Raji (cell line): ENCODE results near the gene SERINC5.

Experiments used
- POLR2A ChIP-seq: IDR thresholded peaks from 2 replicates; pipeline ENCODE4 v1.6.1; 2011; ENCODE audit warnings: low read depth, low read length, control low read depth; ENCODE audit not compliant: insufficient read depth

Gene SERINC5

GRCh38 chr5:80217667-80218066 lies 38.2 kb downstream of the SERINC5 start:
- TF ChIP-seq POLR2A = no peak

- no peak for TF ChIP-seq POLR2A
Measured at GRCh38 chr5:80216753-80217596, 38.9 kb downstream of the SERINC5 start.

DNA sequence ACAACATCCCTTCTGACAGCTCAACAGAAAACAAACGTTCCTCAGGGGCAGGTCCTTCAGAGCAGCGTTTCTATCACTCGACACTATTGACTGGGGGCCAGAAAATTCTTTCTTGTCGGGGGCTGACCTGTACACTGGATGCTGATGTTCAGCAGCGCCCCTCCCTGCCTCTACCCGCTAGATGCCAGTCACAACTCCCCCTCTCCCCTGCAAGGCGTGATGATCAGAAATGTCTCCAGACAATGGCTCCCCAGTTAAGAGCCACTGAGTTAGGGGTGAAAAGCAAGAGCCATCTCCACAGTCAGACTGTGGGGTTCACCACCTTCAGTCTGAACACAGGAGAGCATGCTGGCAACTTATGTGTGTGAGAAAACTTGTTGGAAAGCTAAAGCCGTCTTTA lies 39.8 kb downstream of the SERINC5 start:
- TF ChIP-seq POLR2A = no peak

GRCh38 chr5:80215523-80215922 lies 40.3 kb downstream of the SERINC5 start:
- no peak for TF ChIP-seq POLR2A

- TF ChIP-seq POLR2A = no peak
Measured at GRCh38 chr5:80213466-80213865, 42.4 kb downstream of the SERINC5 start.

DNA sequence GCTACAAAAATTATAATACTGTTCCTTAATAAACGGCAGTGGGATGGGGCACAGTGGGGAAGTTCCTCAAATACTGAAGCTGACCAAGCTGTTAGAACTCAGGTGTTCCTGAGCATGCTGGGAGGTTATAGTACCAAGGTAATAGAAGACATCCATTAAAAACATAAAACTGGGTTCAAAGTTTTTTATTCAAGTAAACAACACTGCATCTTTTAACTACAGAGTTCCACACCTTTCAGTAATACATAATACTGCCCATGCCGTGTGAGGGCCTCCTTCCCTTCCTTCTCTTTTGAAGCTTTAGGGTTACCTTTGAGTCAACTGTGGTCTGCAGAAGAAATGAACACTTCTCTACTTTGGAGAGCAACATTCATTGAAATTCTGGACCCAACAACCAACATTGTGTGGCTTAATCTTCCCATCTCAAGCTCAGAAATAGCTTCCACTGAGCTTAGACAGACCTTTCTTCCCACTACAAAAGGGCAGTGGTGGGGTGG lies 43.6 kb downstream of the SERINC5 start:
- TF ChIP-seq POLR2A = no peak

DNA sequence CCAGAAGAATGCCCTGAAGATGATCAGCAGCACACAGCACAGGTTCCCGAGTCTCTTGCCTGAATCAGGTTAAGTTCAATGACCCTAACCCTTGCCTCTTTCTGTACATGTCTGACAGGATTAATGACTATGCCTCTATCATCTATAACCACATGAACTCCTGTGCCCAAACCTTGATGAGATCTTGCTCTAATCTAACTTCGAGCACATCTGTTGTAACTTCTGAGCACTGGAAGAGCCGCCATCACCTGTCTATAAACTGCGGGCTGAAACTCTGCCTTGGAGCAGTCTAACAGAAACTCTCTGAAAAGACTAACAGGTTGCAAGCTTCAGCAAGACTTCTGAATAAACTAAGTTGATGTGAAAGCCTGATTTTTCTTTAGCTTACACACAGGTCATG lies 44.5 kb downstream of the SERINC5 start:
- TF ChIP-seq POLR2A = no peak

GRCh38 chr5:80210014-80210413 lies 45.8 kb downstream of the SERINC5 start:
- TF ChIP-seq POLR2A = no peak

DNA sequence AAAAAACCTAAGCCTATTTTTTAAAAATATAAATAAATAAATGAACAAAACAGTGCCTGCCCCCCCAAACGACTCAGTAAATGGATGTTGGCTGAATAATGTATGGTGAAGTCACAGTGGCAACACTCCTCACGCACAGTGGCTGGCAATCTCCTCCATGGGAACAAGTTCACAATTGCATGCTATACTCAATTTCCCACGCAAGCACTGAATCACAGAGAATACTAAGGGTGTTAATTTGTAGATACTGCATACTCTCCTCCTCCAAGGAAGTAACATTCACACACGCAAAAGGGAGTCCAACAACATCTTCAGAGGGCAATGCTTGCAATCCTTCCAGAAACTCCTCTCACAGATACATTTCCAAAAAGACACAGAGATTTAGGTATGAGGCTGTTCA lies 47.5 kb downstream of the SERINC5 start:
- TF ChIP-seq POLR2A = no peak

- TF ChIP-seq POLR2A = no peak
Measured at GRCh38 chr5:80207832-80208231, 48.0 kb downstream of the SERINC5 start.

DNA sequence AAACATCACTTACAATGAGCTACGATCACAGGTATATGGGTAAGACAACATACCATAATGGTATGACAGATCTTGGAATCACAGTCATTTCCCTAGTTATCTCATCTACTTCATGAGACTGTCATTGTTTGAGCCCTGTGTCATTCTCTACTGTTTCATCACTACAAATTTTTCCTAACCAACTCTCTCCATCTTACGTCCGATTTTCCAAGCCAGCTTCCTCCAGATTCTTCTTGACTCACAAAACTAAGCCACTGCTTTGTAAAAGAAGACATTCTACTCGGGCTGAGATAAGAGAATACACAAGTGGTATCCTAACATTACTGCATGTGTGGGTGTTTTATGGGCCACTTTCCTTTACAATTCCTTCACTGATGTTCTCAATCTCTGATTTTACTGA lies 49.6 kb downstream of the SERINC5 start:
- TF ChIP-seq POLR2A = no peak

DNA sequence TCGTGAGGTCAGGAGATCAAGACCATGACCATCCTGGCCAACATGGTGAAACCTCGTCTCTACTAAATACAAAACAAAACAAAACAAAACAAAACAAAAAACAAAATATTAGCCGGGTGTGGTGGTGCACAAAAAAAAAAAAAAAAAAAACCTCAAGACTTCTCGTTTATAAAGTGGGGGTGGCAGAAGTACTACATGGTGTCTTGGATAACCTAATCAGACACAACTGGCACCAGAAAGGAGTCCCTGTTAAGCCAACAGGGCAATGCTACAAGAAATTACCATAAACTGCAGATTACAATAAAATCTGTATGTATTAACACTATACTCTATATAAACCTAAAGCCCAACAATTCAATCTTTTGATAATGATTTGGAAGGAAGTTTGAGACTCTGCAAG lies 50.0 kb downstream of the SERINC5 start:
- TF ChIP-seq POLR2A = no peak

DNA sequence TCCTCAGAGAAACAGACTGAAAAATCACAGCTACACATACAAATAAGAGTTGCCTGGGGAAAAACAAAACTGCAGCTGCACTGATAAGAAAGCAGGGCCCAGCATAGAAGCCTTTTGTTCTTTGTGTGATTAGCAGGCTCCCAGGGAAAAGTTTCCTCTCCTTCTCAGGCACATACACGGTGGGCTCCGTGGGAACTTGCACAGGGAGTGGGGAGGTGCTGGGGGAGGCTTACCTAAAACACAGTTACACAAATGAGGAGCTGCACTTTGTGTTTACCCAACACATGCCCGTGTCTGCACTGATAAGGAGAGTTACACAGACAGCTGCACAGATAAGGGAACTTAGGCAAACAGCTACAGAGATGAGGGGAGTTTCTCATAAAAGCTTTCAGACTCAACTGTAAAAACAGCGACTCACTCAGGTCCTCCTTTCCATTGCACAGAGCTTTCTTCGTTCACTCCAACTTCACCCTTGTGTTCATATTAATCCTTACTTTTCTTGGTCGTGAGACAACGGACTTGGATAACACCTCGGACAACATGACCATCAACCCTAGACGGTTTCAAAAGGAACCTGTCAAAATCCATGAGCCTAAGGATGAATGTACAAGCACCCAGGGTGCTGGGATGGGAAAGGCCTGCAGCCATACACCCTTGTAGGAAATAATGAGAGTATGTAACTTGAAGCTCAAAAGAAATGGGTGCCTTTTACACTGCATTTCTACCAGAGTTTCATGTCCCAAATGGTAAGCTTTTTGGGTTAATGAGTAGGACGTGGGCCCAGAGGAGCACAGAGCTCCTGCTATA lies 50.8 kb downstream of the SERINC5 start:
- no peak for TF ChIP-seq POLR2A

DNA sequence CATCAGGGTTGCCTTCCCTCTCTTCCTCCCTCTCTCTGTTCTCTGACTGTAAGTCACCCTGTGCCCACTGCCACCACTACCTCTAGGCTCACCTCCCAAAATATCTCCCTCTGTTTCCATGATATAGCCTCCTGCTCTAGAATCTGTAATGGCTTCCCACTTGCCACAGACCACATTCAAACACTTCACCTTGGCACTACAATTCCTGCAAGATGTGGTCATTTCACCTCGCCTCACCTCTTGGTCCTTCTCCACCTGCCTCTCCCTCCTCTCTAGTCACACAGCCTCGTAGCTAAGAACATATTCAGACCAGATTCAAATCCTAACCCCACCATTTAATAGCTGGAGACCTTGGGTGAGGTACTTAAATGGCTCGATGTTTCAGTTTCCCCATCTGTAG lies 56.9 kb downstream of the SERINC5 start:
- TF ChIP-seq POLR2A = no peak

GRCh38 chr5:80198399-80198798 lies 57.4 kb downstream of the SERINC5 start:
- no peak for TF ChIP-seq POLR2A

GRCh38 chr5:80195837-80196400 lies 59.9 kb downstream of the SERINC5 start:
- no peak for TF ChIP-seq POLR2A

GRCh38 chr5:80194468-80194867 lies 61.4 kb downstream of the SERINC5 start:
- no peak for TF ChIP-seq POLR2A
